GM18951 (cell line): Measurements from ENCODE around the gene MOAP1.

Experiments used
- POLR2A ChIP-seq: IDR thresholded peaks from 4 replicates; pipeline ENCODE4 v1.6.1; 2011; ENCODE audit warnings: mild to moderate bottlenecking; ENCODE audit not compliant: insufficient read length, insufficient read depth; ENCODE audit errors: extremely low read depth
- in situ Hi-C: fragments of 300-500 bp; cut with MboI; formaldehyde crosslinking; loops from one replicate; pipeline ENCODE4 v1.12.0; 2022; ENCODE audit warnings: low sequenced_read_pairs, mixed read lengths, inconsistent platforms; ENCODE audit not compliant: unreplicated experiment

MOAP1 gene

GRCh38 chr14:93153121-93153520 is 31.6 kb downstream of the MOAP1 start:
- TF ChIP-seq POLR2A, result no peak
- in situ Hi-C loops, result no loop called here

- no peak for TF ChIP-seq POLR2A
- in situ Hi-C loops, result no loop called here
Observed at GRCh38 chr14:93150227-93151208, 34.2 kb downstream of the MOAP1 start.

- no peak for TF ChIP-seq POLR2A
- in situ Hi-C loops, result no loop called here
Observed at GRCh38 chr14:93148979-93149378, 35.7 kb downstream of the MOAP1 start.

- TF ChIP-seq POLR2A, result no peak
- in situ Hi-C loops, result no loop called here
Observed at GRCh38 chr14:93146119-93146518, 38.6 kb downstream of the MOAP1 start.

- no peak for TF ChIP-seq POLR2A
- in situ Hi-C loops, result no loop called here
Observed at GRCh38 chr14:93142854-93143652, 41.6 kb downstream of the MOAP1 start.

- TF ChIP-seq POLR2A, result no peak
- in situ Hi-C loops, result loop anchor here (10.0 kb wide), 1 partner anchor 183 kb away; no protein-coding TSS in a partner anchor
Observed at GRCh38 chr14:93137864-93138263, 46.8 kb downstream of the MOAP1 start.

GRCh38 chr14:93136508-93136907 is 48.2 kb downstream of the MOAP1 start:
- in situ Hi-C loops, result loop anchor here (10.0 kb wide), 1 partner anchor 182 kb away; no protein-coding TSS in a partner anchor

GRCh38 chr14:93136009-93136408 is 48.7 kb downstream of the MOAP1 start:
- no peak for TF ChIP-seq POLR2A
- in situ Hi-C loops, result loop anchor here (10.0 kb wide), 1 partner anchor 181 kb away; no protein-coding TSS in a partner anchor

- no peak for TF ChIP-seq POLR2A
- in situ Hi-C loops, result loop anchor here (10.0 kb wide), 1 partner anchor 181 kb away; no protein-coding TSS in a partner anchor
Observed at GRCh38 chr14:93135399-93135798, 49.3 kb downstream of the MOAP1 start.

GRCh38 chr14:93133464-93133863 is 51.2 kb downstream of the MOAP1 start:
- in situ Hi-C loops, result loop anchor here (10.0 kb wide), 1 partner anchor 179 kb away; no protein-coding TSS in a partner anchor

GRCh38 chr14:93132472-93133065 is 52.1 kb downstream of the MOAP1 start:
- in situ Hi-C loops, result loop anchor here (10.0 kb wide), 1 partner anchor 178 kb away; no protein-coding TSS in a partner anchor
- no peak for TF ChIP-seq POLR2A

More at GRCh38 chr14:93133464-93133863, 51.2 kb downstream of the MOAP1 start:
- TF ChIP-seq POLR2A, result no peak
